Measurements from ENCODE around the gene ZFAND5.
A peak's percentile ranks its signal among the peaks of the same experiment; 100 is the strongest.

ZFAND5 gene

DNA sequence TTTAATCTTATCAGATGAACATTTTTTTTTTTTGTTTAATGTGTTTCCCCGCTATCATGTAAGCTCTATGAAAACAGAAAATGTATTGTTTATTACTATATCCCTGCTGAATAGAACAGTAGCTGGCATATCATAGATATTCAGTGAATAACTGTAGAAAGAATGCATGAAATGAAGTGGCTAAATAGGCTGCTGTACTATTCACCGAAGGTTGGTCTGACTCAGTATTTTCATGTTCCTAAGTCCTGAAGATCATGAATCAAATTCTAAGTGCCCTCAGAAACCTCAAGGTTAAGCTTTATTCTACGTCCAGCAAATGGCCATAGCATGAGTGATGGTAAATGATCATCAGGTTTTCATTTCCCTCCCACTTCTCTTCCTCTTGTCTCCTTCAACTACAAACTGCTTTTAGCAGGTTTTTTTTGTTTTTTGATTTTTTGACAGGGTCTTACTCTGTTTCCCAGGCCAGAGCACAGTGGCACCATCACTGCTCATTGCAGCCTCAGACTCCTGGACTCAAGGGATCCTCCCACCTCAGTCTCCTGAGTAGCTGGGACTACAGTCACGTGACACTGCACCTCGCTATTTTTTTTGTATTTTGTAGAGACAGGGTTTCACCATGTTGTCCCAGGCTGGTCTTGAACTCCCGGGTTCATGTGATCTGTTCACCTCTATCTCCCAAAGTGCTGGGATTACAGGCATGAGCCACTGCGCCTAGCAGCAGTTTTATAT, 19.1 kb upstream of the ZFAND5 start:
- no peak overlapping the region for H3K4me3 ChIP-seq
- TF ChIP-seq CTCF (IDR thresholded peaks at IDR 0.05), result no peak
- H3K27ac ChIP-seq, result no peak overlapping the region
- DNase-seq (ENCODE audit: low spot score), result no peak

DNA sequence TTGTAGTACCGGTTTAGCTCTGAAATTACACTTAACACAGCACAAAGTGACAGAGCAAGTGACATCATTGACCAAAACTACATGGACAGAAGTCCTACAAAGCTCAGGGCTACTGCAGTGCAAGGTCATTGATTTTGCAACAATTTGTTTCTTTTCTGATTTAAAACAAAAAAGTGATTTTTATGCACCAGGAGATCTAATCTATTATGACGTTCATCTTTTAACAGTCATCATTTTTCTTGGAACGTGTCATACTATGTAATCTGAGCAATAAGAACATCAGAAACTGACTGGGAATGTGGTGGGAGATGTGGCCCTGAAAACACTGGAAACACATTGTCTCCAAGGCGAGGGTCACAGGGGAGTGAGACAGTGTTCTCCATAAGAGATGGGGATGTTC, 17.4 kb upstream of the ZFAND5 start:
- H3K4me3 ChIP-seq, result no peak overlapping the region
- DNase-seq (ENCODE audit: low spot score), result no peak
- no peak overlapping the region for H3K27ac ChIP-seq
- no peak for TF ChIP-seq CTCF (IDR thresholded peaks at IDR 0.05)

DNA sequence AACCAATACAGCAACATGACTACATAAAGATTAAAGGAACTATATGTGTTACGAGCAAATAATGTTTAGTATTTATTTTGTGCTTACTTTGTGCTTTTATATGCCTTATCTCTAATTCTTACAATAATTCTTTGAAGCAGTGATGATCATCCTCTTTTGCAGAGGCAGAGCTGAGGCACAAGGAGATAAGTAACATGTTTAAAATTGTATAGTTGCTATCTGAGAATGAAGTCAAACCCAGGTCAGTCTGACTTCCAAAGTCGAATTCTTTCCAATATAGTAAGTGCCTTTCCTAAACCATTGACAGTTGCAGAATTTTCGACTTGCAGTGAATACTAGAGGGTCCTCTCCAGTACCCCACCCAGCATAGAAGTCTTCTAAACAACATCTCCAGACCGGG, 12.0 kb upstream of the ZFAND5 start:
- no peak for DNase-seq (ENCODE audit: low spot score)
- Histone ChIP-seq H3K4me3 (no peak overlapping the region), H3K27ac (no peak overlapping the region)
- no peak for TF ChIP-seq CTCF (IDR thresholded peaks at IDR 0.05)

DNA sequence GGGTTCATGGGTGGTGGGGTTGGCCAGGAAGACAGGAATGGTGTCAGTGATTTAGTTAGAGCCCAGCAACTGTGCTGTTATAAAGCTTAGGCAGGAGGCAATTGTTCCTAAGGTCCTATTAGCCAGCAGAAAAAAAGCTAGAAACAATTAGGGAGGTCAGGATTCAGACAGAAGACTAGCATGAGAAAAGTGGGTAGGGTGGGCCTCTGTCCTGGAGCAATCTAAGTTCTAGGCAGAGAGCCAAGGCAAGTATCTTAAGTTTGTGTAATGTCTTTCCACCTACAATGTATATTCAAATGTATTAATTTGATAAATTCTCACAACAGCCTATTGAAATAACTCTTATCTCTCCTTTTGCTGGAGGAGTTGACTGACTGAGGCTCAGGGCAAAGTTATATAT, 6.1 kb upstream of the ZFAND5 start:
- DNase-seq (ENCODE audit: low spot score), result no peak
- Histone ChIP-seq H3K4me3 (no peak overlapping the region), H3K27ac (no peak overlapping the region)
- no peak for TF ChIP-seq CTCF (IDR thresholded peaks at IDR 0.05)

GRCh38 chr9:72365525-72366256, 683 bp upstream of the ZFAND5 start:
- peak; percentile 98 for DNase-seq (ENCODE audit: low spot score)
- H3K27ac ChIP-seq, result peak overlapping the region; percentile 99
- H3K4me3 ChIP-seq, result peak overlapping the region; percentile 95
- no peak for TF ChIP-seq CTCF (IDR thresholded peaks at IDR 0.05)

GRCh38 chr9:72363908-72364678, 915 bp downstream of the ZFAND5 start:
- TF ChIP-seq CTCF (IDR thresholded peaks at IDR 0.05), result no peak
- Histone ChIP-seq H3K4me3 (peak overlapping the region; percentile 95), H3K27ac (peak overlapping the region; percentile 99)
- DNase-seq (ENCODE audit: low spot score), result peak; percentile 88

Measured in coronary artery (tissue), 2 donors.